T-cell (primary cell): ENCODE results near the gene GRAMD2B. TPM values are rescaled to one million over a fixed set of nuclear protein-coding genes. Genes with fewer than 3 reads are reported as not detected.

ENCODE experiments used
- ATAC-seq, 4 experiments: fragments of 200-7000 bp in 3 of 4; fragments of 150-1000 bp in 1 of 4; cut with Tn5 transposase; replicated peaks in 1 of 4; 1 replicate in 3 of 4; 2 replicates in 1 of 4; pipeline ENCODE4 v1.10.0; 2021; ENCODE audit warnings: moderate library complexity in 3 of 4, mild to moderate bottlenecking in 2 of 4, moderate number of reproducible peaks in 1 of 4
- CTCF ChIA-PET, 2 donors: fragments of 300-600 bp; sonication (Branson Sonifier 250); formaldehyde crosslinking; loops; one replicate each; lab custom pipeline; 2022; ENCODE audit warnings: antibody characterized with exemption in 2 of 2; lab: Charles Lee
- POLR2A ChIA-PET, 2 donors: fragments of 300-600 bp; sonication (Branson Sonifier 250); formaldehyde crosslinking; loops; one replicate each; lab custom pipeline; 2022; ENCODE audit warnings: antibody characterized with exemption in 2 of 2; lab: Charles Lee
- DNase-seq, 35 experiments: peaks; one replicate each; pipeline versions ENCODE4 v3.0.0 to v3.0.0-alpha.2; 2013 to 2023
- H3K27ac ChIP-seq: one replicate; pipeline ENCODE4 v1.5.1; 2013; ENCODE audit warnings: low read length
- H3K27me3 ChIP-seq, 2 experiments: replicated peaks in 1 of 2; 1 replicate in 1 of 2; 2 replicates in 1 of 2; pipeline versions ENCODE4 v1.6.1 to v1.7.0; 2013; ENCODE audit warnings: low read length in 1 of 2, mixed read lengths in 1 of 2; ENCODE audit not compliant: control insufficient read depth in 2 of 2, insufficient read depth in 2 of 2; ENCODE audit errors: extremely low read depth in 1 of 2
- H3K36me3 ChIP-seq, 2 donors: 1 replicate in 1 of 2; 2 replicates in 1 of 2; pipeline versions ENCODE4 v1.6.1 to v1.7.0; 2013; ENCODE audit warnings: low read length in 1 of 2; ENCODE audit not compliant: control insufficient read depth in 2 of 2, insufficient read depth in 1 of 2; ENCODE audit errors: extremely low read depth in 1 of 2
- H3K4me1 ChIP-seq, 2 experiments: 1 replicate in 1 of 2; 2 replicates in 1 of 2; pipeline versions ENCODE4 v1.6.1 to v1.7.0; 2013; ENCODE audit warnings: low read length in 2 of 2, mixed read lengths in 1 of 2; ENCODE audit not compliant: insufficient read depth in 2 of 2, control insufficient read depth in 1 of 2; ENCODE audit errors: extremely low read depth in 1 of 2
- H3K4me3 ChIP-seq, 2 donors: 1 replicate in 1 of 2; 2 replicates in 1 of 2; pipeline versions ENCODE4 v1.5.1 to v1.7.0; 2013; ENCODE audit warnings: mild to moderate bottlenecking in 2 of 2, low read length in 1 of 2, moderate library complexity in 1 of 2; ENCODE audit not compliant: control insufficient read depth in 1 of 2; ENCODE audit errors: extremely low read depth in 1 of 2
- H3K9me3 ChIP-seq: 2 replicates; pipeline ENCODE4 v1.7.0; 2013
- H3K27ac Mint-ChIP-seq, 2 donors: one replicate each; pipeline ENCODE4 v1.8.0; 2020 to 2021; ENCODE audit warnings: mild to moderate bottlenecking in 2 of 2, mixed read lengths in 2 of 2
- H3K27me3 Mint-ChIP-seq, 2 donors: one replicate each; pipeline ENCODE4 v1.8.0; 2021 to 2022; ENCODE audit warnings: mixed read lengths in 2 of 2
- H3K36me3 Mint-ChIP-seq: one replicate; pipeline ENCODE4 v1.8.0; 2021; ENCODE audit warnings: mixed read lengths
- H3K4me1 Mint-ChIP-seq, 3 donors: one replicate each; pipeline ENCODE4 v1.8.0; 2020 to 2022; ENCODE audit warnings: mixed read lengths in 3 of 3, mild to moderate bottlenecking in 1 of 3
- H3K4me3 Mint-ChIP-seq, 3 donors: one replicate each; pipeline ENCODE4 v1.8.0; 2020 to 2022; ENCODE audit warnings: mild to moderate bottlenecking in 3 of 3, mixed read lengths in 3 of 3, moderate library complexity in 3 of 3
- H3K9me3 Mint-ChIP-seq, 3 donors: one replicate each; pipeline ENCODE4 v1.8.0; 2020 to 2022; ENCODE audit warnings: mixed read lengths in 3 of 3
- WGBS: methylation state at CpG from one replicate; pipeline ENCODE4 v1.1.5; 2013; ENCODE audit warnings: missing lambda C conversion rate; ENCODE audit not compliant: insufficient coverage; 5-methylcytosine and 5-hydroxymethylcytosine counted together
- total RNA-seq, 35 experiments: library from RNA in 6 of 35; stranded (reverse) in 6 of 35; fragments of 120-200 nt in 1 of 35; gene quantifications; one replicate each; pipeline versions ENCODE4 v1.2.1 to v1.2.4 and lab custom pipeline; 2013 to 2026

Gene GRAMD2B
- total RNA-seq, 5 donors from 2014 or later (not counting 1 experiment from before 2014, with no cell fraction given): 5.7 to 14.1 (median 6.0) TPM

GRCh38 chr5:126499853-126500342 is 76.7 kb downstream of the GRAMD2B start:
- Mint-ChIP-seq H3K27me3 (no peaks in the 10 kb centered on the region), H3K4me3 (peak overlapping the region in 1 of 3 donors; percentile 10), H3K36me3 (no peaks in the 10 kb centered on the region), H3K27ac (peak overlapping the region; percentile 69 to 78), H3K9me3 (no peaks in the 10 kb centered on the region), H3K4me1 (peaks cover 12 to 34% (median 26%) of the 10 kb centered on the region in 3 donors)
- H3K9me3 ChIP-seq: no peaks in the 10 kb centered on the region
- H3K36me3 ChIP-seq: no peaks in the 10 kb centered on the region
- H3K27ac ChIP-seq: no peak overlapping the region
- peaks cover 5 to 9% of the 10 kb centered on the region in 2 experiments for H3K4me1 ChIP-seq
- CTCF ChIA-PET: interaction anchor here (0.6 to 3.2 kb wide), 41 partner anchors 9 to 280 kb away, joined by 3 to 24 read pairs (median 4); partner anchors contain the start of gene GRAMD2B (in 1 of the 2)
- H3K4me3 ChIP-seq: no peak overlapping the region
- POLR2A ChIA-PET: interaction anchor here (0.6 to 1.2 kb wide), 4 partner anchors 50 to 135 kb away, joined by 3 to 5 read pairs (median 3); no protein-coding TSS in a partner anchor
- H3K27me3 ChIP-seq: no peaks in the 10 kb centered on the region
- peak in 26 of 35 experiments; percentile 8 to 74 (median 28) for DNase-seq
- 82% methylated on average over 2 of the region's 3 CpGs for WGBS
- ATAC-seq: peak; percentile 81 to 84 (median 82)

- Histone ChIP-seq H3K36me3 (no peaks in the 10 kb centered on the region), H3K27me3 (no peaks in the 10 kb centered on the region), H3K4me3 (no peak overlapping the region), H3K9me3 (no peaks in the 10 kb centered on the region), H3K27ac (no peak overlapping the region), H3K4me1 (peaks cover 5 to 9% of the 10 kb centered on the region in 2 experiments)
- ATAC-seq (no peak), DNase-seq (no peak)
- no peaks in the 10 kb centered on the region for H3K27me3 Mint-ChIP-seq
- no peak overlapping the region for H3K4me3 Mint-ChIP-seq
- H3K36me3 Mint-ChIP-seq: no peaks in the 10 kb centered on the region
- H3K4me1 Mint-ChIP-seq: peaks cover 12 to 36% (median 29%) of the 10 kb centered on the region in 3 donors
- no peak overlapping the region for H3K27ac Mint-ChIP-seq
- WGBS: 94% methylated on average over 7 of the region's 10 CpGs
- ChIA-PET POLR2A (no interaction called here), CTCF (interaction anchor here (0.6 to 3.2 kb wide), 10 partner anchors 11 to 301 kb away, joined by 3 to 24 read pairs (median 8); partner anchors contain the start of gene GRAMD2B (in 1 of the 2))
- H3K9me3 Mint-ChIP-seq: no peaks in the 10 kb centered on the region
These were observed 78.2 kb downstream of the GRAMD2B start for GRCh38 chr5:126501448-126501847.

- WGBS: 27% methylated on average over 2 of the region's 5 CpGs
- peak in 21 of 35 experiments; percentile 8 to 79 (median 22) for DNase-seq
- ChIA-PET POLR2A (interaction anchor here in 1 of 2 donors (0.7 kb wide), 1 partner anchor 161 kb away, joined by 3 read pairs; no protein-coding TSS in a partner anchor), CTCF (no interaction called here)
- Histone ChIP-seq H3K4me1 (peaks cover 7 to 20% of the 10 kb centered on the region in 2 experiments), H3K27me3 (no peaks in the 10 kb centered on the region), H3K27ac (peak overlapping the region; percentile 41), H3K9me3 (no peaks in the 10 kb centered on the region), H3K36me3 (no peaks in the 10 kb centered on the region), H3K4me3 (no peak overlapping the region)
- Mint-ChIP-seq H3K4me1 (peaks cover 34 to 47% (median 46%) of the 10 kb centered on the region in 3 donors), H3K27me3 (no peaks in the 10 kb centered on the region), H3K9me3 (no peaks in the 10 kb centered on the region), H3K36me3 (no peaks in the 10 kb centered on the region), H3K27ac (peak overlapping the region in 1 of 2 donors; percentile 64), H3K4me3 (no peak overlapping the region)
- ATAC-seq: peak; percentile 19 to 79 (median 52)
These were observed 80.4 kb downstream of the GRAMD2B start for GRCh38 chr5:126503602-126504104.

- Mint-ChIP-seq H3K9me3 (no peaks in the 10 kb centered on the region), H3K4me3 (no peak overlapping the region), H3K27ac (no peak overlapping the region), H3K36me3 (no peaks in the 10 kb centered on the region), H3K4me1 (peaks cover 46 to 55% (median 50%) of the 10 kb centered on the region in 3 donors), H3K27me3 (no peaks in the 10 kb centered on the region)
- no peak for ATAC-seq
- no peak overlapping the region for H3K27ac ChIP-seq
- POLR2A ChIA-PET: no interaction called here
- no peak for DNase-seq
- H3K27me3 ChIP-seq: no peaks in the 10 kb centered on the region
- CTCF ChIA-PET: no interaction called here
- H3K9me3 ChIP-seq: no peaks in the 10 kb centered on the region
- no peaks in the 10 kb centered on the region for H3K36me3 ChIP-seq
- H3K4me3 ChIP-seq: no peak overlapping the region
- H3K4me1 ChIP-seq: peaks cover 14 to 24% of the 10 kb centered on the region in 2 experiments
- WGBS: no CpG with 5 or more reads among the region's 4 CpGs
These were observed 82.9 kb downstream of the GRAMD2B start for GRCh38 chr5:126506079-126506478.

GRCh38 chr5:126508251-126508961 is 85.2 kb downstream of the GRAMD2B start:
- CTCF ChIA-PET: interaction anchor here in 1 of 2 donors (1.0 kb wide), 1 partner anchor 9 kb away, joined by 3 read pairs; no protein-coding TSS in a partner anchor
- no peaks in the 10 kb centered on the region for H3K27me3 Mint-ChIP-seq
- POLR2A ChIA-PET: interaction anchor here in 1 of 2 donors (0.6 kb wide), 1 partner anchor 270 kb away, joined by 4 read pairs; no protein-coding TSS in a partner anchor
- peaks cover 51 to 60% (median 54%) of the 10 kb centered on the region in 3 donors for H3K4me1 Mint-ChIP-seq
- H3K27ac Mint-ChIP-seq: peak overlapping the region; percentile 96 to 98
- no peaks in the 10 kb centered on the region for H3K36me3 Mint-ChIP-seq
- H3K9me3 Mint-ChIP-seq: no peaks in the 10 kb centered on the region
- peaks cover 14 to 24% of the 10 kb centered on the region in 2 experiments for H3K4me1 ChIP-seq
- ATAC-seq (peak; percentile 40 to 60 (median 54)), DNase-seq (peak in 5 of 35 experiments; percentile 8 to 58 (median 18))
- no peaks in the 10 kb centered on the region for H3K9me3 ChIP-seq
- peak overlapping the region; percentile 59 for H3K27ac ChIP-seq
- H3K4me3 Mint-ChIP-seq: peak overlapping the region; percentile 74 to 80 (median 76)
- no peaks in the 10 kb centered on the region for H3K36me3 ChIP-seq
- H3K4me3 ChIP-seq: peak overlapping the region; percentile 1 to 32
- WGBS: 73% methylated on average over 5 of the region's 13 CpGs
- no peaks in the 10 kb centered on the region for H3K27me3 ChIP-seq

GRCh38 chr5:126508962-126509279 is 85.7 kb downstream of the GRAMD2B start:
- Mint-ChIP-seq H3K27ac (peak overlapping the region; percentile 96 to 98), H3K27me3 (no peaks in the 10 kb centered on the region), H3K4me1 (peaks cover 51 to 55% (median 52%) of the 10 kb centered on the region in 3 donors), H3K4me3 (peak overlapping the region; percentile 74 to 80 (median 76)), H3K9me3 (no peaks in the 10 kb centered on the region), H3K36me3 (no peaks in the 10 kb centered on the region)
- Histone ChIP-seq H3K9me3 (no peaks in the 10 kb centered on the region), H3K4me3 (peak overlapping the region; percentile 1 to 32), H3K4me1 (peaks cover 14 to 24% of the 10 kb centered on the region in 2 experiments), H3K27ac (peak overlapping the region; percentile 59), H3K27me3 (no peaks in the 10 kb centered on the region), H3K36me3 (no peaks in the 10 kb centered on the region)
- ATAC-seq: peak; percentile 84 to 94 (median 93)
- peak in 9 of 35 experiments; percentile 7 to 66 (median 10) for DNase-seq
- ChIA-PET CTCF (interaction anchor here in 1 of 2 donors (1.0 kb wide), 1 partner anchor 9 kb away, joined by 3 read pairs; no protein-coding TSS in a partner anchor), POLR2A (interaction anchor here in 1 of 2 donors (0.6 kb wide), 1 partner anchor 269 kb away, joined by 4 read pairs; no protein-coding TSS in a partner anchor)
